GDM1 (cell line): ENCODE data around the gene TBCD.

Experiments used
- DNase-seq: peaks from one replicate; lab custom pipeline; 2025; lab: John Stamatoyannopoulos, UW

Gene TBCD

GRCh38 chr17:82924214-82924613, 172.3 kb downstream of the TBCD start:
- no peak for DNase-seq

DNA sequence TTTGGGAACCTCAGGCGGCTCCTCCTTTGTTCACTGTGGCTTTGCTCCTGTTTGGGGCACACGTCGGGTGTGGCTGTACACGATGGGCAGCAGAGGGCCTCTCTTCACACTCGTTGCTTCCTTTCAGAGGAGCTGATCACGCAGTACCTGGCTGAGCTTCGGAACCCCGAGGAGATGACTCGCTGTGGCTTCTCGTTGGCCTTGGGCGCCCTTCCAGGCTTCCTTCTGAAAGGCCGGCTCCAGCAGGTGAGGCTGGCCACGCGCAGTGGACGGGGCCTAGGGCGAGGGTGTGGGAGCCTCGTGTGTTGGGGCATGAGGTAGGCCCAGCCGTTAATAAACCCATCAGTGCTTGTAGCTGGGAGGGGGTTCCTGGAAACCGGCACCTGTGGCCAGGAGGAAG, 172.9 kb downstream of the TBCD start:
- no peak for DNase-seq

DNA sequence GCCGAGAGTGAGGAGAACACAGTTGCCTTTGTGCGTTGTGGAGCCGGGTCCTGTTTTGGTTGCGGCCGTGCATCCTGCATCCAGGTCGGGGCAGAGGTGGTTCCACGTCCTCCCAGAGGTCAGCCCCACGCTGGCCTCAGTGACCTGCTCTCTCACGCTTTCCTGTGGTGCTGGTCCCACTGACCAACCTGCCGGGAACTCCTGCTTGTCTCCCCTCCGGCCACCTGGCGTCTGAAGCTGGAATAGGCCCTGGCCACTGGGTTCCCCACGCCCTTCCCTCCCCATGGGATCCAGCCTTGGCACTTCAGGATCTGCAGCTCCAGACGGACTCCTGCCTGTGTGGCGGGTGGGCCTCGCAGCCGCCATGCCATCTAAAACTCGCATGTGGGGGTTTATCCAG, 173.5 kb downstream of the TBCD start:
- DNase-seq: no peak

- no peak for DNase-seq
These were observed 174.2 kb downstream of the TBCD start for GRCh38 chr17:82926081-82926480.

- DNase-seq: no peak
These were observed 174.9 kb downstream of the TBCD start for GRCh38 chr17:82926716-82927115.

DNA sequence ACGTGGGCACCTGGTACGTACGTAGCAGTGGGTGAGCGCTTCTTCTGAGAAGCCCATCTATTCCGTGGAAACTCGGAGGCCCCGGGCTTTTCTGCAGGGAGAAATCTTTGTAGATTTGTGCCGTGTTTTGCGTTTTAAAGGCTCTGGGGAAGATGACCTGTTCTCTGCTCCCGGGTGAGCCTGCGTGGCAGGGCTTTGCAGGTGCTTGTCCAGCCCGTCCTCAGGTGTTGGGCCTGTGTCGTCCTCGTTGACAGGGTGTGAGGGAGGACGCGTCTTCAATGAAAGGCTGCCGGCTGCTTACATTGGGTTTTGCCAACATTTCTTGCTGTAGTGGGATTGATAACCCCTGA, 175.4 kb downstream of the TBCD start:
- DNase-seq: no peak

DNA sequence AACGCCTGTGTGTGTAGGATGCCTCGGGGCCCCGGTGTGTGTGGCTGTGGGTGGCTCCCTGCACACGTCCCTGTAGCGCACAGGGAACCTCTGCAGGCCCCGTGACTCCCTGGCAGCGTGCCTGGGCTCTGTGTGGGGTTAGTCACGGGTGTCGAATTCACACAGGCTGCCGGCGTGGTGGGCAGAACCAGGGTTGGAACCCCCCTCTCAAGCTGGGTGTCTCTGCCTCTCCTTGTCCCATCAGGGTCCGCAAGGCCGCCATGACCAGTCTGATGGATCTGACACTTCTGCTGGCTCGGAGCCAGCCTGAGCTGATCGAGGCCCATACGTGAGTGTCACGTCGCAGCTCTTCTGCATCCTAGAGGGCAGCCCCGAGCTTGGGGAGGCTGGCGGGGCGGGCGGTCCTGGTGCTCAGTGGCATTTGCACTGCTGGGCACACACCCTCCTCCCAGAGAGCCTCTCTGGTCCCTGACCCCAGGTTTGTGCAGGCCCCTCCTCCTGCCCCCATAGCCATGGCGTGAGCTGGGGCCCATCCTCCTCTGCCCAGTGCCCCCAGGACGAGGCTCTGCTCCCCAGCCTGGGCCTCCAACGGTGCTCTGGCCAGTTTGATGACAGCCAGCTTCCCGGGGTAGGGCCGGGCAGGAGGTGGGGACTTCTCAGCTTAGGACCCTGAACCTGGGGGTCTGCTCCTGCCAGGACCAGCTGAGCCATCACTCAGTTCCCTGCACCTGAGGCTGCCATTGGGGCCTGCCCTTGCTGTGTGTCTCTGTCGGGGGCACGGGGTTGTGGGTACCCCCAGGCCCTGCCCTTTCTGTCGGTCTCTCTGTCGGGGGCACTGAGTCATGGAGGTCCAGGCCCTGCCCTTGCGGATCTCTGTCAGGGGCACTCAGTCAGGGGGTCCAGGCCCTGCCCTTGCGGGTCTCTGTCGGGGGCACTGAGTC, 176.1 kb downstream of the TBCD start:
- no peak for DNase-seq

- DNase-seq: no peak
These were observed 177.3 kb downstream of the TBCD start for GRCh38 chr17:82929011-82929622.

DNA sequence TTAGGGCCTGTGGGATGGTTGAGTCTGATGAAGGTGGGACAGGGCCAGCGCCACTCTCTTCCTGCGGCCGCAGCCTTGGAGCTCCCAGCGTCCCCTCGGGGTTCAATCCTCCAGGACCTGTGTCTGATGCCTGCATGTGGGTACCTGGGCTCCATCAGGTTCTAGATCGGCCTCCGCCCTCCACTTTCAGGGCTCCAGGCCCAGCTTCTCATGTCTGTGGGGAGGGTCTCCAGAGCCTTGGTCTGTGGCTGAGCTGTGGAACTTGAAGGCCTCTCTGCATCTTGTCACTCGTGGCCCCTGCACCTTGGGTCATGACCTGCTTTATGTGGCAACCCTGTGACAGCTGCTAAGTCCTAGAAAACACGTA, 177.8 kb downstream of the TBCD start:
- DNase-seq: no peak

GRCh38 chr17:82930043-82930923, 178.4 kb downstream of the TBCD start:
- no peak for DNase-seq

DNA sequence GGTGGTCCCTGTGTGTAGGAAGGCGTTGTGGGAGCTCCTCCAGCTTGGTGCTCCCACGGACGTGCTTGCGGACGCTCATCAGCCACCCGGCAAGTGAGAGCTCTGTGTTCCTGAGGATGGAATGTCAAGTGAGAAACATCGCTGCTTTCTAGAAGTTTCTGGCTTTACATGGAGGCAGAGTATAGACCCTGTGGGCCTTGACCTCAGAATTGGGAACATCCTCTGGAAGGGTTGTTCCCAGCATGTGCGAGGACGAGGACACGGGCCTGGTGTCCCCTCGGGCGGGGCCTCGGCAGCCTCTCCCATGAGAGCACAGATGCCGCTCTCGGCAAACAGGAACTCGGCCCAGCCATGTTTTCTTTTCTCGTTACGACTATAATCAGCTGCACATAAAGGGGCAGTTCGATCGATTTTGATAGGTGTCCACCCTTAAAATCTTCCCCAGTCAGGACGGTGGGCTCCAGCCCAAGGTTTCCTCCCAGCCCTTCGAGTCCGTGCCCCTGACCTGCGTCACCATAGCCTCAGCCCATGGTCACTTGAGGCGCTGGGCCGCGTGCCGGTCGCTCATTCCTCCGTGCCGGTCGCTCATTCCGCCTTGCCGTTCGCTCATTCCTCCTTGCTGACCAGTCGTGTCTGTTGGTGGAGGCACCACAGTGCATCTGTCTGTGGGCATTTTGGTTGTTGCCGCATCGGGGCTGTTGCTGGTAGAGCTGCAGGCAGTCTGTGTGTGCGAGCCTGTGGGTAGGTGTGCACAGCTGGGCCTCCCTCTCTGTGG, 179.2 kb downstream of the TBCD start:
- no peak for DNase-seq

- no peak for DNase-seq
These were observed 180.0 kb downstream of the TBCD start for GRCh38 chr17:82931699-82932517.

GRCh38 chr17:82932518-82933310, 180.8 kb downstream of the TBCD start:
- DNase-seq: no peak

DNA sequence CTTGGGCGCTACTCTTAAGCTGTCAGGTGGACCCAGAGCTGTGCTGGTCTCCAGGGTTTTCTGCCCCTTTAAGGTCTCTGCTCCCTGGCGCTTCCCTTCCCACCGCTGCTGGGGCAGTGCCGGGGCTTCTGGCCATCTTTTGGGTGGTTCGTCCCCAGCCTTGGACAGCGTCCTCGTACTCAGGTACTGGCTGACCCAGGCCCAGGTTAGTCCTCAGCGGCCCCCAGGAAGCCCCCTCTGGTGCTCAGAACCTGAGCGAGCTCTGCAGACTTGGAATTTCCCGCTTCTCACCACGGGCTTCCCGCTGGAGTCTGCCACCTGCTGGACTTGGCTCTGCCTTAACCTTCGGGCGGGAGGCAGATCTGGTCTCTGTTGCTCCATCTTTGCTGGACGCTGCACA, 182.0 kb downstream of the TBCD start:
- DNase-seq: no peak

DNA sequence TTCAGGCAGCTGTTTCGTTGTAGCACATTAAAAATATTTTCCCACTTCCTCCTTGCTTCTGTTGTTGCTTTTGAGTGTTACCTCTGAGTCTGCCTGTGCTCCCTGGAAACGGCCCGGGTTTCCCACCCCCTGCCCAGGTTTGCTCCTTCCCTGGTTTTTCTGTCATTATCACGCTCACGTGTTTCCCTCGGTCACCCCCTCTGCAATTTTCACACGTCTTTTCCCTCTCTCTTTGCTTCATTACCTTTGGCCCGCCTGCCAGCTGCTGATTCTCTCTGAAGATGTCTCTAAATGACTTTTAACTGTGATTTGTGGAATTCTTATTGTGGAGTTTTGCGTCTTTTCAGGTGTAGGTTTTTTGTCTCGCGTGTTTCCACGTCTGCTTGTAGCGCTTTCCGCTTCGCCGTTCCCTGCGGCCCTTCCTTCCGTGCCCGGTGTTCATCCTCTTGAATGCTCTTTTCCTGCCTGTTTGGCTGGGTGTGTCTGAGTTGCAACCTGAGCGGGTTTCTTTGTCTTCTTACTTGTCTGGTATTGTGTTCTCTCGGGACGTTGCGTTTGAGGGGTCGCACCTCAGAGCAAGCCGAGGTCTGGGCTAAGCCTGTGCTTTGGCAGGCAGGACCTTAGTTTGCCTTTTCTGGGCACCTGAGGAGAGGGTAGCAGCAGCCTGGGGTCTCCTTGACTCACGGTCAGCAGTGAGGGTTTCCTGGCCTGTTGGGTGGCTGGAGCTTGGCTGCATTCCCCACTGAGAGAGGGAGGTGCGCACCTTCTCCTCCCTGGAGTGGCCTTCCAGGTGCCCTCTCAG, 184.3 kb downstream of the TBCD start:
- no peak for DNase-seq

DNA sequence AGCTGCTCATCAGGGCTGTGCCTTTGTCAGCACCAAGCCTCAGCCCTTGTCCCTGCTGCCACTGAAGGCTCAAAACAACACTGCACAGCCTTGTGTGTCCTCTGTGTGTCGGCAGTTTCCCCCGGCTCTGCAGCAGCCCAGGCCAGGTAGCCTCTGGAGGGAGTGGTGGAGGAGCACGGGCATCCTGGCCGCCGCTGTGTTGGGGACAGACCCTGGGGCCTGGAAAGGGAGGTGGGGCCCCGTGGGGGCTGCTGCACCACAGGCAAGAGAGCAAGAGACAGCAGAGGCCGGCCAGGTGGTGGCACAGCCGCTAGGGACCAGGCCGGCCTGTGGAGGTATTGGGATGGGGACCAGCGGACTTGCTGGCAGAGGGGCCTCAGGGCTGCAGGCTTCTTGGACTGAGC, 184.9 kb downstream of the TBCD start:
- no peak for DNase-seq

GRCh38 chr17:82937411-82938371, 185.8 kb downstream of the TBCD start:
- no peak for DNase-seq

GRCh38 chr17:82938486-82938872, 186.6 kb downstream of the TBCD start:
- DNase-seq: no peak
